Nephron progenitor cell (in vitro differentiated cells): ENCODE data around the gene DEFB124.

Experiments used
- DNase-seq: peaks from one replicate; pipeline ENCODE4 v3.0.0; 2021
- H3K27ac Mint-ChIP-seq: 2 replicates; pipeline ENCODE4 v1.8.0; 2021; ENCODE audit warnings: mild to moderate bottlenecking, moderate library complexity, mixed read lengths
- H3K27me3 Mint-ChIP-seq: 2 replicates; pipeline ENCODE4 v1.8.0; 2021; ENCODE audit warnings: mild to moderate bottlenecking, low read depth, mixed read lengths; ENCODE audit not compliant: poor library complexity
- H3K36me3 Mint-ChIP-seq: 2 replicates; pipeline ENCODE4 v1.8.0; 2021; ENCODE audit warnings: low read depth, mixed read lengths
- H3K4me1 Mint-ChIP-seq: 2 replicates; pipeline ENCODE4 v1.8.0; 2021; ENCODE audit warnings: mixed read lengths
- H3K4me3 Mint-ChIP-seq: 2 replicates; pipeline ENCODE4 v1.8.0; 2021; ENCODE audit warnings: mild to moderate bottlenecking, moderate library complexity, mixed read lengths
- H3K9me3 Mint-ChIP-seq: 2 replicates; pipeline ENCODE4 v1.8.0; 2021; ENCODE audit warnings: mild to moderate bottlenecking, moderate library complexity, mixed read lengths
- CTCF ChIP-seq: fragments of 200-600 bp; sonication (generic); IDR thresholded peaks from 2 replicates; pipeline ENCODE4 v1.5.0; 2021; ENCODE audit warnings: antibody characterized with exemption

Gene DEFB124

GRCh38 chr20:31418307-31418706 is 56.6 kb downstream of the DEFB124 start:
- Mint-ChIP-seq H3K27me3 (peaks cover 3% of the 10 kb centered on the region), H3K4me3 (no peak overlapping the region), H3K36me3 (peaks cover 3% of the 10 kb centered on the region), H3K4me1 (no peaks in the 10 kb centered on the region), H3K9me3 (peaks cover 67% of the 10 kb centered on the region), H3K27ac (no peak overlapping the region)
- no peak for DNase-seq
- TF ChIP-seq CTCF: no peak

GRCh38 chr20:31415653-31416052 is 59.3 kb downstream of the DEFB124 start:
- Mint-ChIP-seq H3K4me1 (no peaks in the 10 kb centered on the region), H3K9me3 (peaks cover 89% of the 10 kb centered on the region)

More at GRCh38 chr20:31415653-31416052, 59.3 kb downstream of the DEFB124 start:
- Mint-ChIP-seq H3K4me3 (no peak overlapping the region), H3K36me3 (peaks cover 3% of the 10 kb centered on the region), H3K27ac (no peak overlapping the region), H3K27me3 (no peaks in the 10 kb centered on the region)
- no peak for TF ChIP-seq CTCF
- DNase-seq: no peak
